Trophoblast cell (in vitro differentiated cells and primary cell): ENCODE measurements around the gene LRRC2.
"Not testable (repeated sequence)": the region's sequence is repeated elsewhere in the genome, so short reads cannot be mapped to it uniquely, and the experiment has no call there.

Source experiments
- DNase-seq, 2 donors: peaks; one replicate each; pipeline ENCODE4 v3.0.0-alpha.2; 2016
- H2AFZ ChIP-seq: 2 replicates; pipeline ENCODE4 v1.6.1; 2013; ENCODE audit warnings: low read length, moderate library complexity, mild to moderate bottlenecking; ENCODE audit not compliant: insufficient read depth, poor library complexity
- H2AK5ac ChIP-seq: 2 replicates; pipeline ENCODE4 v1.6.1; 2013; ENCODE audit warnings: mild to moderate bottlenecking, low read length
- H2BK120ac ChIP-seq: 2 replicates; pipeline ENCODE4 v1.6.1; 2013; ENCODE audit warnings: low read length, mild to moderate bottlenecking, moderate library complexity; ENCODE audit not compliant: insufficient read depth, poor library complexity
- H2BK12ac ChIP-seq: 2 replicates; pipeline ENCODE4 v1.6.1; 2013; ENCODE audit warnings: mild to moderate bottlenecking, low read length, moderate library complexity
- H2BK5ac ChIP-seq: 2 replicates; pipeline ENCODE4 v1.6.1; 2013; ENCODE audit warnings: low read length, low read depth, moderate library complexity, mild to moderate bottlenecking; ENCODE audit not compliant: poor library complexity
- H3K14ac ChIP-seq: 2 replicates; pipeline ENCODE4 v1.6.1; 2013; ENCODE audit warnings: mild to moderate bottlenecking, low read length
- H3K18ac ChIP-seq: 2 replicates; pipeline ENCODE4 v1.6.1; 2013; ENCODE audit warnings: mild to moderate bottlenecking, low read length
- H3K23ac ChIP-seq: 2 replicates; pipeline ENCODE4 v1.6.1; 2013; ENCODE audit warnings: low read length
- H3K27ac ChIP-seq: 2 replicates; pipeline ENCODE4 v1.5.1; 2013; ENCODE audit warnings: low read depth, mild to moderate bottlenecking, inconsistent platforms, low read length, moderate library complexity
- H3K27me3 ChIP-seq: 2 replicates; pipeline ENCODE4 v1.6.1; 2013; ENCODE audit warnings: inconsistent platforms, mild to moderate bottlenecking, low read length, moderate library complexity; ENCODE audit not compliant: insufficient read depth
- H3K36me3 ChIP-seq, 2 experiments: 1 replicate in 1 of 2; 2 replicates in 1 of 2; pipeline ENCODE4 v1.6.1; 2013; ENCODE audit warnings: low read length in 2 of 2, mild to moderate bottlenecking in 2 of 2, moderate library complexity in 1 of 2; ENCODE audit not compliant: insufficient read depth in 2 of 2, control insufficient read depth in 1 of 2
- H3K4ac ChIP-seq: 2 replicates; pipeline ENCODE4 v1.6.1; 2013; ENCODE audit warnings: low read depth, mild to moderate bottlenecking, low read length, moderate library complexity
- H3K4me1 ChIP-seq, 2 experiments: 1 replicate in 1 of 2; 2 replicates in 1 of 2; pipeline ENCODE4 v1.6.1; 2013; ENCODE audit warnings: low read length in 2 of 2, mild to moderate bottlenecking in 2 of 2, moderate library complexity in 1 of 2; ENCODE audit not compliant: insufficient read depth in 2 of 2, control insufficient read depth in 1 of 2
- H3K4me2 ChIP-seq: 2 replicates; pipeline ENCODE4 v1.6.1; 2013; ENCODE audit warnings: inconsistent platforms, mild to moderate bottlenecking, low read length, moderate library complexity
- H3K4me3 ChIP-seq: 2 replicates; pipeline ENCODE4 v1.5.1; 2013; ENCODE audit warnings: mild to moderate bottlenecking, low read depth, low read length, inconsistent platforms
- H3K79me1 ChIP-seq: one replicate; pipeline ENCODE4 v1.6.1; 2013; ENCODE audit warnings: low read length
- H3K79me2 ChIP-seq: 2 replicates; pipeline ENCODE4 v1.6.1; 2013; ENCODE audit warnings: low read length, mild to moderate bottlenecking; ENCODE audit not compliant: control insufficient read depth, insufficient read depth, poor library complexity
- H3K9ac ChIP-seq: 2 replicates; pipeline ENCODE4 v1.6.1; 2013; ENCODE audit warnings: mild to moderate bottlenecking, low read length
- H3K9me3 ChIP-seq: 2 replicates; pipeline ENCODE4 v1.6.1; 2013; ENCODE audit warnings: low read depth, mild to moderate bottlenecking, control low read depth, inconsistent platforms, low read length; ENCODE audit not compliant: insufficient read depth
- H4K12ac ChIP-seq: 2 replicates; pipeline ENCODE4 v1.6.1; 2013; ENCODE audit warnings: low read depth, mild to moderate bottlenecking, low read length, moderate library complexity
- H4K8ac ChIP-seq: 2 replicates; pipeline ENCODE4 v1.6.1; 2013; ENCODE audit warnings: low read depth, mild to moderate bottlenecking, low read length, moderate library complexity
- H4K91ac ChIP-seq: one replicate; pipeline ENCODE4 v1.6.1; 2013; ENCODE audit warnings: low read depth, mild to moderate bottlenecking, low read length, moderate library complexity
- WGBS: extraction: QIAGEN DNeasy Blood & Tissue Kit; methylation state at CpG from one replicate; pipeline ENCODE4 v1.1.7; 2013; ENCODE audit warnings: missing lambda C conversion rate; ENCODE audit not compliant: insufficient read length, insufficient coverage; ENCODE audit errors: extremely low coverage; 5-methylcytosine and 5-hydroxymethylcytosine counted together

LRRC2 gene

DNA sequence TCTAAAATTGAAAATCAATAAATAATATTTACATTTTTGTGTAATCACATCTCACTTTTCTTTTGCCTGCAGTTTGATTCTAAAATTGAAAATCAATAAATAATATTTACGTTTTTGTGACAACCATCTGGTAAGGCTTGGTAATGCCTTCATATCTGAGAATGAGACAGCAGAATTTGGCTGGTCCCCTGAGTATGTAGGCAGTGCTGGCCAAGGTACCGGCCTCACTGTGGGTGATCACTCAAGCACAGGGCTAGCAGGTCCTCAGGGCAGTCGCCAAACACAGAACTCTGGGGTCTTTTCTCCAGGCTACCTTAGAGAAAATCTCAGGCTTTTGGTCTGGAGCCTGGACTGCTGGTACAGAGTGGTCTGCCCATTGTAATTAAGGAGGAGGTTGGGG is 42.1 kb downstream of the LRRC2 start:
- Histone ChIP-seq H4K12ac (no peak overlapping the region), H3K9ac (no peak overlapping the region), H2BK5ac (no peak overlapping the region), H2BK12ac (no peak overlapping the region), H3K79me1 (no peaks in the 10 kb centered on the region), H3K79me2 (no peaks in the 10 kb centered on the region), H3K14ac (no peak overlapping the region), H2AK5ac (no peak overlapping the region), H3K27me3 (no peaks in the 10 kb centered on the region), H3K4ac (no peak overlapping the region), H4K91ac (no peak overlapping the region), H3K4me3 (no peak overlapping the region), H3K36me3 (no peaks in the 10 kb centered on the region), H2AFZ (no peak overlapping the region), H3K4me1 (no peaks in the 10 kb centered on the region), H4K8ac (no peak overlapping the region), H3K18ac (no peak overlapping the region), H3K4me2 (no peak overlapping the region), H3K9me3 (no peaks in the 10 kb centered on the region), H3K27ac (no peak overlapping the region), H3K23ac (no peak overlapping the region), H2BK120ac (no peak overlapping the region)
- no peak for DNase-seq
- no CpG with 5 or more reads among the region's 3 CpGs for WGBS

DNA sequence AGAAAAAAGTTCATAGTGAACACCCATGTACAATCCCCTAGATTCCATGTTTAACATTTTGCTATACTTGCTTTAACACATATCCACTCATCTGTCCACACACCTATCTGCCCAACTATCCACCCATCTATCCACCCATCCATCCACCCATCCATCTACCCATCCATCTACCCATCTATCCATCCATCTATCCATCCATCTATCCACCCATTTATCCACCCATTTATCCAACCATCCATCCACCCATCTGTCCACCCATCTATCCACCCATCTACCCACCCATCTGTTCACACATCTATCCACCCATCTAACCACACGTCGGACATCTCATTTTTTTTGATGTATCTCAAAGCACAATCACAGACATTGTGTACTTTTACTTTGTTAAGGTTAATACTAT is 42.5 kb downstream of the LRRC2 start:
- Histone ChIP-seq H3K23ac (no peak overlapping the region), H2AFZ (no peak overlapping the region), H3K4ac (no peak overlapping the region), H3K36me3 (no peaks in the 10 kb centered on the region), H3K9ac (no peak overlapping the region), H2BK12ac (no peak overlapping the region), H2AK5ac (no peak overlapping the region), H4K8ac (no peak overlapping the region), H4K12ac (no peak overlapping the region), H3K4me3 (no peak overlapping the region), H2BK5ac (no peak overlapping the region), H4K91ac (no peak overlapping the region), H3K9me3 (no peaks in the 10 kb centered on the region), H3K79me1 (no peaks in the 10 kb centered on the region), H3K14ac (no peak overlapping the region), H3K4me1 (no peaks in the 10 kb centered on the region), H3K4me2 (no peak overlapping the region), H3K79me2 (no peaks in the 10 kb centered on the region), H3K27ac (no peak overlapping the region), H3K27me3 (no peaks in the 10 kb centered on the region), H2BK120ac (no peak overlapping the region), H3K18ac (no peak overlapping the region)
- no CpG with 5 or more reads among the region's 2 CpGs for WGBS
- DNase-seq = no peak

DNA sequence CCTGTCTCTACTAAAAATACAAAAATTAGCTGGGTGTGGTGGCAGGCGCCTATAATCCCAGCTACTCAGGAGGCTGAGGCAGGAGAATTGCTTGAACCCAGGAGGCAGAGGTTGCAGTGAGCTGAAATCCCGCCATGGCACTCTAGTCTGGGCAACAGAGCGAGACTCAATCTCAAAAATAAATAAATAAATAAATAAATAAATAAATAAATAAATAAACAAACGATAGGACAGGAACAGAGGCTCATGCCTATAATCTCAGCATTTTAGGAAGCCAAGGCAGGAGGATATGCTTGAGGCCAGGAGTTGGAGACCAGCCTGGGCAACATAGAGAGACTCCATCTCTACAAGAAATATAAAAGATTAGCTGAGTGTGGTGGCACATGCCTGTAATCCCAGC is 43.9 kb downstream of the LRRC2 start:
- WGBS = no CpG with 5 or more reads among the region's 4 CpGs
- not testable (repeated sequence) for DNase-seq, H3K4ac ChIP-seq

DNA sequence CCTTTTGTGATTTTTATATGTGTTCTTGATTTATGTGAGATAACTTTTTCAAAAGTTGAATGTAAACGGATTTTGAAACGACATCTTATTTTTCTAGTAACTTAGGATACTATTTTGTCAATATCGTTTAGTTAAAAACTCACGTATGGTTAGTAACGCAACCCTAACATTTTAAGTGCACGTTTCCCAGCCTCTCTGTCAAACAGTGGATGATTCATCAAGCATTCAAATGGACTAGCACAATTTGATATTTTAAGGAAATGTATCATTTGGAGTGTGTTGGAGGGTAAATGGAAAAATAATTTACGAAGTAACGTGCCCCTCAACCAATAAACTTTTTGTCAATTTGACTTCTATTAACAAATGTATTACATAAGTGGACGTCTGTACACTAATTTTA is 45.0 kb downstream of the LRRC2 start:
- no peak overlapping the region for H3K9ac ChIP-seq
- no peak overlapping the region for H4K8ac ChIP-seq
- H2BK5ac ChIP-seq = no peak overlapping the region
- H3K9me3 ChIP-seq = no peaks in the 10 kb centered on the region
- no peak overlapping the region for H4K12ac ChIP-seq
- DNase-seq = no peak
- no peak overlapping the region for H2BK120ac ChIP-seq
- H4K91ac ChIP-seq = no peak overlapping the region
- H3K4me1 ChIP-seq = no peaks in the 10 kb centered on the region
- H2AFZ ChIP-seq = no peak overlapping the region
- no peaks in the 10 kb centered on the region for H3K79me2 ChIP-seq
- WGBS = no CpG with 5 or more reads among the region's 9 CpGs
- no peak overlapping the region for H3K4me2 ChIP-seq
- H3K27me3 ChIP-seq = no peaks in the 10 kb centered on the region
- H3K18ac ChIP-seq = no peak overlapping the region
- no peak overlapping the region for H3K27ac ChIP-seq
- no peak overlapping the region for H2AK5ac ChIP-seq
- H3K4me3 ChIP-seq = no peak overlapping the region
- no peak overlapping the region for H3K4ac ChIP-seq
- H3K79me1 ChIP-seq = no peaks in the 10 kb centered on the region
- H2BK12ac ChIP-seq = no peak overlapping the region
- no peaks in the 10 kb centered on the region for H3K36me3 ChIP-seq
- H3K14ac ChIP-seq = no peak overlapping the region
- no peak overlapping the region for H3K23ac ChIP-seq

More for the DNA sequence above, 43.9 kb downstream of the LRRC2 start:
- H3K18ac ChIP-seq, H4K91ac ChIP-seq, H4K8ac ChIP-seq, H3K27me3 ChIP-seq, H2BK120ac ChIP-seq, H3K4me2 ChIP-seq, H3K79me2 ChIP-seq, H3K9me3 ChIP-seq, H3K9ac ChIP-seq, H2AFZ ChIP-seq, H3K23ac ChIP-seq, H3K79me1 ChIP-seq, H3K27ac ChIP-seq, H3K4me1 ChIP-seq, H3K36me3 ChIP-seq, H3K4me3 ChIP-seq, H2AK5ac ChIP-seq, H3K14ac ChIP-seq, H2BK5ac ChIP-seq, H2BK12ac ChIP-seq, H4K12ac ChIP-seq: not testable (repeated sequence)
